ENCODE results near the gene GTF2A1L.

- TF ChIP-seq, protein P1, sequence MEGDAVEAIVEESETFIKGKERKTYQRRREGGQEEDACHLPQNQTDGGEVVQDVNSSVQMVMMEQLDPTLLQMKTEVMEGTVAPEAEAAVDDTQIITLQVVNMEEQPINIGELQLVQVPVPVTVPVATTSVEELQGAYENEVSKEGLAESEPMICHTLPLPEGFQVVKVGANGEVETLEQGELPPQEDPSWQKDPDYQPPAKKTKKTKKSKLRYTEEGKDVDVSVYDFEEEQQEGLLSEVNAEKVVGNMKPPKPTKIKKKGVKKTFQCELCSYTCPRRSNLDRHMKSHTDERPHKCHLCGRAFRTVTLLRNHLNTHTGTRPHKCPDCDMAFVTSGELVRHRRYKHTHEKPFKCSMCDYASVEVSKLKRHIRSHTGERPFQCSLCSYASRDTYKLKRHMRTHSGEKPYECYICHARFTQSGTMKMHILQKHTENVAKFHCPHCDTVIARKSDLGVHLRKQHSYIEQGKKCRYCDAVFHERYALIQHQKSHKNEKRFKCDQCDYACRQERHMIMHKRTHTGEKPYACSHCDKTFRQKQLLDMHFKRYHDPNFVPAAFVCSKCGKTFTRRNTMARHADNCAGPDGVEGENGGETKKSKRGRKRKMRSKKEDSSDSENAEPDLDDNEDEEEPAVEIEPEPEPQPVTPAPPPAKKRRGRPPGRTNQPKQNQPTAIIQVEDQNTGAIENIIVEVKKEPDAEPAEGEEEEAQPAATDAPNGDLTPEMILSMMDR (IDR thresholded peaks at IDR 0.05; ENCODE audit: low read length) = no peak
- no peak for TF ChIP-seq EZH2 (optimal IDR thresholded peaks at IDR 0.05; ENCODE audit: low read depth, low read length)
- TF ChIP-seq EZH2phosphoT487 (IDR thresholded peaks at IDR 0.05; ENCODE audit: low read length) = no peak
Measured at GRCh38 chr2:48699348-48699930, 81.8 kb downstream of the GTF2A1L start.
